Fibroblast of skin of abdomen (primary cell): Measurements from ENCODE around the gene BMP4.

Experiments
- DNase-seq: peaks from one replicate; pipeline ENCODE4 v3.0.0-alpha.2; 2013

The BMP4 gene

DNA sequence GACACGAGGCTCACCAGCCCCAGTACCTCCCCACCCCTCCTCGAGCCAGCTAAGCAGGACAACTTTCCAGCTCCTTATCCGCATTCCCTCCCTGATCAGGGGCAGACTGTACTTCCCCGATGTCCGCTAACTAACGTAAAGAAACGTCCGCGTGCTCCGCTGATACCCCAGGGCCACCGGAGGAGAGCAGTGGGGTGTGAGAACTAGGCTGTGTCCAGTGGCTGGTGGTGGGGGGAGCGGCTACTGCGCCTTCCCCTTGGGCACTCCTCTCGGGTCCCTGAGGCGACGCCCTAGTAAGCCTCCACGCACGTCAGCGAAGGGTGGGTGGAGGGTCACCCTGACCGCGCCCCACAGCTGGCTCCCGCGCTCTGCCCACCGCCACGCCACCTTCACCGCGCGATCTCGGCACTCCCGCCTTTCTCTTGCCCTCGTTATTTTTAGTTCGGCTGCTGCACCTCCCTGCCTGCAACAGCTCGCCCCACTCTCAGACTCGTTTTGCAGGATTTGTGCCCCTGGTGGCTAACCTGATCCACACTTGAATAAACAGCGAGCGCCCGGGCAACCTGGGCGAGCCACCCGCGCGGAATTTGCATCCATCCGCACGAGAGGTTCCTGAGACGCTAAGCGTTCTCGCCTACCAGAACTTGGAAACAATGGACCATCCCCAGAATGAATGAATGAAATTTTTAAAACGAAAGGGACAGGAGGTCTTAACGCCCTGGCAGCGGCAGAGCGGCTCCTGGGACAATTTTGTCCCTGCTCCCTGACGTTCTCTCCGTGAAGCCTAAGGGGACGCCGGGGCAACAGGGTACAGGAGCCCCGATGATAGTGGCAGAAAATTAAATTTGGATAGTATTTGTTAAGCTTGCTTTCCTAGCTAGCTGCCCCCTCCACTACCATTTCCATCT, 6.9 kb upstream of the BMP4 start:
- DNase-seq, result no peak

DNA sequence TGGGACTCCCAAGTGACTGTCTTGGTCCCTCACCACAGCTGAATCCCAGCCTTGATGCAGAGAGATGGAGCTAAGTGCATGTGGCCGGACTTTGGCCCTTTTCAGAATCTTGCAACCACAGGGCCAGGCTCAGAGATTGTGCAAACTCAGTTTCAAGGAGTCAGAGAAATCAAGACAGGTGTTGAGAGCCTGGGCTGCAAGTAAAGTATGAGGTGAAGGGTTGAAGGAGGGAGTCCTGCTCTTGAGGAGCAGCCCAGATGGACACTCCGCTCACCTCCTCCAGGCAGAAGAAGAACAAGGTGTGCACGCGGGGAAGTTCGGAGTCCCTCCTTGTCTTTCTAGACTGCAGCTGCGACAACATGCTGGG, 6.3 kb upstream of the BMP4 start:
- DNase-seq, result no peak

DNA sequence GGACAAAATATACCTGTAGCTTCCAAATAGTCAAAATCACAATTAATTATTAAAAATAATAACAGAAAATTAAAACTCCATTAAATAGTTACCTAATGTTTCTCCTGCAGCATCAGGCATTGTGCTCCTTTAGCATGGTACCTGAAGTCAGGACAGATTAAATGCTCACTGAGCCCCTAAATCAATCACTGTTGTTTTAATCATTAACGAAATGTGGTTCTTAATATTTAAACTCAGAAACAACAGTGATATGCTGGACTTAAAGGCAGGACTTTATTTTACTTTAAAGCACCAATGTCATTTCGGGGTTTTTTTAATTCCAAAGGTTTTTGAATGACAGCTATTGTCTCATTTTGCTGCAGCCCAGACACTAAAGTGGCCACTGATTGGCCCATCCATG, 2.0 kb upstream of the BMP4 start:
- DNase-seq, result no peak

DNA sequence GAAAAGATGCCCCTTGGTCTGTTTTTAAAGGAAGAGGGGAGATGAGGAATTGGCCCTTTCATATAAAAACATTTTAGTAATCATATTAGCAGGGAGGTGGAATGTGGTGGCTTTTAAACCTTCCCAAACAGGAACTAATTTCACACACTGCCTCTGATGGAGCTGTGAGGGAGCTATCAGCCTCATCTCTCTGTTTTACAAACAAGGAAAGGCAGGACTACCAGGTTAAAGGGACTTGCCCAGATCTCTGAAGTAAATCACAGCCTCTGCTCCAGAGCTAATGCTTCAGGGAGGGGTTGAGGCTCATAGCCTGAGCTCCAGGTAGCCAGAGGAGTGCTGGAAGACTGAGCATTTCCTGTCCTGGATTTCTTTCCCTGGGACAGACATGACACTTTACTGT, 1.1 kb upstream of the BMP4 start:
- no peak for DNase-seq

DNA sequence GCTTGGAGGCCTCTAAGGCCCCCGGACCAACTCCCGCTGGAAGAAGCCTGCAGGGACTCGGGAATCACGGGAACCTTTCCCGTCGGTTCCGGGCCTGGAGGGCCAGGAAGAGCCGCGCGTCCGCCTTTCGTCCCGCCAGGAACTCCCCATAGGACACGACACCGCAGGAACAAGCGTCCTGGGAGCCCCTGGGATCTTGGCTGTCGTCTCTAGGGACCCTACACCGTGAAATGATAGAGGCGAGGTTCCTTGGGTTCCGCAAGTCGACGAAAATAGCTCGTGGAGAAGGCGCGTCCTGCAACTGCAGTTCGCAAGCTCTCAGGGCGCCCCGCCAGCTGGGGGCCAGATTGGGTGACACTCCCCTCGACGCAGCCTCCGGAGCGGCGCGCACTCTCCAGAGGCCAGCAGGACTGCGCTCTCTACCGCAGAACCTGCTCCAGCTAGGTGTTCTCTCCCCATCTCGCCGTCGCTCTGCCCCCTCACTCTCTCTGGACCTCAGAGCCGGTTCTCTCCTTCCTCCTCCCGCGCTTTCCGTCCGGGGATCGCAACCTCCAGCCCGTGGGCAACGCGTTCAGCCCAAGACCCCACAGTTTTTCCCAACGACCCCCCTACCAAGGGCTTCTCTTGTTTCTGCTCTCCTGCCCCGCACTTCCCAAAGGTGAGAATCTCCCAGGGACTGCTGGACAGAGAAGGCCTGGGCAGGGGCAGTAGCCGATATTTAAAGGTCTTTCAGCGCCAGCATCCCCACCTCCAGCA, 776 bp downstream of the BMP4 start:
- no peak for DNase-seq

DNA sequence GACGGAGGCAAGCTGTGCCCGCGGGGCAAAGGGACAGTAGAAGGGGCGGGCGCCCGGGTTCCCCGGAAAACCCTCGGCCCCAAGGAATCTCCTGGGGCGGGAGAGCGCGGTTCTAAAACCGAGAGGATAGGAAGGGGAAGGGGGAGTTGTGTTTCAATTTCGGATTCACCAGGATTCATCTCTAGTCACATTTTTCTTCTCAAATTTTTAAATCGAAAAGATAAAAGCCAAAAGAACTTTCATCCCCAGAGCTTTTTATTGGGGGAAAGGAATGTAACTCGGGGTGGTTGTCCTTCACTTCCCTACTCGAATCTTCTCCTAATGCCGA, 1.4 kb downstream of the BMP4 start:
- DNase-seq, result no peak

DNA sequence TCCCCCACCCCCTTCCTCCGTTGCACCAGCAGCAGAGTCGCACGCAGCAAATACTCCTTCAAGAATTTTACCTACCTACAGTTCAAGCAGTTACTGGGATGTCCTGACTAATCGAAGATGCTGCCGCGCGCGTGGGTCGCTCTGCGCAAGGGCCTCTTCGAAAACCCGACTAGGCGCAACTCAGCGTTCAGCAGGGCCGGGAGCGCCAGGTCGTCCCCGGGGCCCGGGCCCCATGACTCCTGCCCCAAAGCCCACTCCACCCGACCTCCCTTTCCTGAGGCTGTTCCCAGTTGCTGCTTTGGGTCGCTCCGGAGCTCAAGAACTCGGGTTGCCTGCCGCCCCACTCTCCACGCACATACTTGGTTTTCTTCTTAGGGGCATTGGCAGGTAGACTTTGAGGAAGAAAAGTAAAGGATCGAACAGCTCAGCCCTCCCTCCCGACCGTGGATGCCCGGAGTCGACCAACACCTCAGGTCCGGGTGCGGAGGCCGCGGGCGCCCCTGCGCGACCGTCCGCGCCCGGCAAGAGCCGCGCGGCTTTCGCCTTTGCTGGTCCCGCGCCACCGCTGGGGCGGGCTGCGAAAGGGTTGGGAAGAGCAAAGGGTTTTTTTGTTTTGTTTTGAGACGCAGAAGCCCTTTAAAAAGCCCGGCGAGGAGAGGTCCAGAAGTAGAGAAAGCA, 1.9 kb downstream of the BMP4 start:
- DNase-seq, result no peak

DNA sequence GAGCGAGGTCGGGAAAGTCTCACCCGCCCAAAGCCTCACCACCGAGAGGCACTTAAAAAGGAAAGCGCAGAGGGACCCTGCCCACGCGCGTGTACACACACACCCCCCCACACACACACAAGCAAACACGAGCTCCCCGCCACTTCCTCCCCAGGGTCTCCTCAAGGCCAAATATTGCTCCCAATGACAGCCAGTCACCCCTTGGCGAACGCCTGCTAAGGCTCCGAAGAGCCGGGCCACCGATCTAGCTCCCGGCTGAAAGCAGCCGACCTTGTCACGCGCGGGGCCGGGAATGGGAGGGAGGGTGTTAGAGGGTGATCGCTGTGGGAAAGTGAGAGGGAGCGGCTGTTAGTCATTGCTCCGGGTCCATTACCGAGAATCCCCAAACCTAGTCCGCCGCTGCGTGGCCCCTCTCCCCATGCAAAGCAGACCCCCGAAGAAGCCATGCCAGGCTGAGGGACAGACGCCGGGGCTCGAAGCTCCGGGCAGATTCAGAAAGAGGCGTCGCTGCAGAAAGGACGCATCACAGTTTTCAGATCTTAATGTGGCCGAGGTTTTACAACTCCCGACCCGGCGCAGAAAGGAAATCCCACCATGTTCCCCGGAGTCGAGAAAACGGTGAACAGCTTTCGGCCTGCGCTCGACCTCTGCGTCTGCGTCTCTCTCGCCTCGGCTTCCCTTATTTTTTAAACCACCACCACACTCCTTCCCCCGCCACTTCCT, 2.6 kb downstream of the BMP4 start:
- DNase-seq, result no peak

DNA sequence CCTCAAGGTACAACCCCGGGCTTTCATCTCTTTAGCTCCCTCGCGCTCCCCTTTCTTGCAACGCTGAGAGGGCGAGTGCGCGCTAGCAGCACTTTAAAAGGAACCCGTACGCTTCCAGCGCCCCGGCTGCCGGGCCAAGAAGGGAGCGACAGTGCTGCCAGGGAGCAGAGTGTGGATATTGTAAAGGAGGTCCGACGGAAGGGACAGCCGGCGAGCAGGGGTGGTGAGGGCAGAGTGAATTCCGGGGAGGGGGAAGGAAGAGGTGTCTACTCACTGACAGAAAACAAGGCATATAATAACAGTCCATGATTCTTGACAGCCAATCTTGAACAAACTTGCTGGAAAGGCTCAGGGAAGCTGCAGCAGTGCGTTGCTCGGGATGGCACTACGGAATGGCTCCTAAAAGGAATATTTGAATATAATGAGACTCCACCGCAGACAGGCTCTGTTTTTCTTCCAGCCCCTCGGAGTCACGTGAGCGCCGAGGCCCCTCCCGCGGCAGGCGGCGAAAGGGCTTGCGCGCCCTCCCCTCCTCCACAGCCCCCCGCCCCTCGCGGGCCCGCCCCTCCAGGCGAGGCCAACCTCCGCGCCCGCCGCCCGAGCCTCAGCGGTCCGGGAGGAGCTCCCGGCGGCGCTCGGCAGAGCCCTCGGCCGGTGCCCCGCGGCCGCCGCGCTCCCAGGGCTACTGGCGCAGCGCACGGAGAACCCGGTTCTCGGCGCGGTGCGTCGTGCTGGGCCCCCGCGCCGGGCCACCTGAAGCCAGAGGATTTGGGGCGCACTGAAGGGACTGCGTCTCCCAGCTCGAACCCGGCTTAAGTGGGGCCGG, 3.4 kb downstream of the BMP4 start:
- peak; percentile 67 for DNase-seq

DNA sequence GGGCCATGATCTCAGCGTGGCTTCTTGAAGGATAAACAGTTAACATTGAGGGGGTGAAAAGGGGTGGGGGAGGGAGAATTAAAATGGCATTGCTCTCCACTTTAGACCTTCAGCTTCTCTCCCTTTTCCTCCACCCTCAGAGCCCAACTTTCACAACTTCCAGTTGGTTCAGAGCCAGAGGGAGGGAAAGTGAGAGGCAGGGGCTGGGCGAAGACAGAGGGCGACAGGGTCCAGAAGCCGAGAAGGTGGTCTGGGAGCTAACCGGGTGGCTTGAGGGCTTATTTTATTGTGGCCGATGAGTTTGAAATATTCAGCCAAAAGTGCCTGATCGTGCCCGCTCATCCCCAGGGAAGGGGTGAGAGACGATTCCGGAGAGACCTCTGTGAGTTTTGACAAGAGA, 4.1 kb downstream of the BMP4 start:
- DNase-seq, result no peak

DNA sequence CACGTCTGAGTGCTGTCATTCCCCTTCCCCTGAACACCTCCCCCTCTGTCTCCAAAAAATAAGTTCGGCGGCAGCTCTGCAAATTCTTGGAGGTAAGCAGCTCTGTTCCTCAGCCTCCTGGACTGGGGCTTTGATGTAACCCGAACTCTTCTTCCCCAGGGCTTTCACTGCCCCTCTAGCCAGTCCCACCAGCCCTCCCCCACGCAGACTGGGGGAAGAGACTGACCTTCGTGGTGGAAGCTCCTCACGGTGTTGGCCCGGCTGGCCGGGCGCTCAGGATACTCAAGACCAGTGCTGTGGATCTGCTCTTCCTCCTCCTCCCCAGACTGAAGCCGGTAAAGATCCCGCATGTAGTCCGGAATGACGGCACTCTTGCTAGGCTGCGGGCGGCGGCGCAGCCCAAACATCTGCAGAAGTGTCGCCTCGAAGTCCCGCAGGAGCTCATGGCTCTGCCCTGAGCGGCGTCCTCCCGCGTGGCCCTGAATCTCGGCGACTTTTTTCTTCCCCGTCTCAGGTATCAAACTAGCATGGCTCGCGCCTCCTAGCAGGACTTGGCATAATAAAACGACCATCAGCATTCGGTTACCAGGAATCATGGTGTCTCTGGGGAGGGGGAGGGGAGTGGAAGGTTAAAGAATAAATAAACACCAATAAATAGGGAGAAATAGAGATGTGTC, 4.9 kb downstream of the BMP4 start:
- DNase-seq, result no peak

DNA sequence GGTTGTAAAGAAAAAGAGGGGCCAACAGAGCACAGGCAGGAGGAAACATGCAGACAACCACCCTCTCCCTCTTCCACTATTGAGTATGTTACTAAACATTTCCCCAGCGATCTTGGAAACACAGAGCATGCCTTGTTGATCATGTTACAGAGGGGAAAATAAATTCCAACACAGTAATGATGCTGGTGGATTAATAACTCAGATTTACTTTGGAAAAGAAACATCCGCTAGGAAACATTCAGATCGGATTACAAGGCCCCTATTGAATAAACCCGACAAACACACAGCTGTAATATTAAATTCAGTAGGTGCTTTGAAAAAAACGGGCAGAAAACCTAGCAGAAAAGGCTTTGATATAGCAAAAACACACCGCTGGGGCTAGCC, 5.4 kb downstream of the BMP4 start:
- no peak for DNase-seq

DNA sequence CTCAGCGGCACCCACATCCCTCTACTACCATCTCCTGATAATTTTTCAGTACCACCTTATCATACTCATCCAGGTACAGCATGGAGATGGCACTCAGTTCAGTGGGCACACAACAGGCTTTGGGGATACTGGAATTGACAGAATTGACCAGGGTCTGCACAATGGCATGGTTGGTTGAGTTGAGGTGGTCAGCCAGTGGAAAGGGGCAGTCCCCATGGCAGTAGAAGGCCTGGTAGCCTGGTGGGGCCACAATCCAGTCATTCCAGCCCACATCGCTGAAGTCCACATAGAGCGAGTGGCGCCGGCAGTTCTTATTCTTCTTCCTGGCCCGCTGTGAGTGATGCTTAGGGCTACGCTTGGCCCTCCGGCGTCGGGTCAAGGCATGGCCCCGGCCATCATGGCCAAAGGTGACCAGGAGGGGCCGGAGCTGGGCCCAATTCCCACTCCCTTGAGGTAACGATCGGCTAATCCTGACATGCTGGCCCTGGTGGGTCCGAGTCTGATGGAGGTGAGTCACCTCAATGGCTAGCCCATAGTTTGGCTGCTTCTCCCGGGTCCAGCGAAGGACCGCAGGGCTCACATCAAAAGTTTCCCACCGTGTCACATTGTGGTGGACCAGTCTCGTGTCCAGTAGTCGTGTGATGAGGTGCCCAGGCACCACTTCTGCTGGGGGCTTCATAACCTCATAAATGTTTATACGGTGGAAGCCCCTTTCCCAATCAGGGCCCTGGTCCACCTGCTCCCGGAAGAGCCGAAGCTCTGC, 6.4 kb downstream of the BMP4 start:
- no peak for DNase-seq

DNA sequence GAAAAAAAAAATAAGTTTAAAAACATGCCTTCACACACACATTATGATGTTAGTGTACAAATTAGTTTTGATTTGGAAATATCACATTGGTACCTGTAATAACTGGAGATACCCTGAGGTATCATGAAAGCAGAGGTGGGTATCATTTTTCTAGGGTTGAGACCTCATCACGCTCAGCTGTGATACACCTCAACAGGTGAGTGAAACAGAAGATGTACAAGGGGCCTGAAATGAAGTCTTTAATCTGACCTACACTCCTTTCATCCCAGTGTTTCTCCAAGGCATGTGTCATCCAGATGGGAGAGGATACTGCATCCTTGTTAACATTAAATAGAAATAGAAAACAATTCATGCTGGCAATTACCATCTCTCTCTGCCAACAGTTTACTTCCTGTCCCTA, 7.4 kb downstream of the BMP4 start:
- no peak for DNase-seq

DNA sequence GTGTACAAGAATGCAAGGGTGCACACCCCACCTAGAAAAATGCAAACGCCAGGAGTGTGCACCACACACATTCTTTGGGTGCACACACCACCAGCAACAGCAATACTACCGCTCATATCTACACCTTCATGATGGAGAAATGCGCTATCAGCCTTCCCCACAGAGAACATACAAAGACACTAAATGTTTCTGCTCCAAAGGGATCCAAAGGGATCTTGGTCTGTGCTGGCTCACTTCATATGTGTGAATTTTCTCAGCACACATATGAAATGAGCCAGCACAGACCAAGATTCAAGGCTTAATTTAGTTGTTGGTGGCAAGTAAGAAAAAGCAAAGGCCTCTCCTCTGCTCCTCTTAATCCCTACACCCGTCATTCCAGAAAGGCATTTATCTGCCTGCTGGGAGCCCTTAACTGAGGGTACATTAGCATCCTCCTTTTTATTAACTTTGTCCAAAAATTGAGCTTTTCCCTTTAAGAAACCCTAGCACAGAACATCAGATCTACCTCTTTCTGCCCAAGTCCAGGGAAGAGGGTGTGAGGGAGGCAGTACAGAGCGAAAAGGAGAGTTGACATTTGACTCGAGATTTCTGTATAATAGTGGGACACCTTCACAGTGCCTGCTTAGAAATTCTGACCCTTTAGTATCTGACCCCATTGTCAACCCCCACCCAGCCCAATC, 8.3 kb downstream of the BMP4 start:
- no peak for DNase-seq

DNA sequence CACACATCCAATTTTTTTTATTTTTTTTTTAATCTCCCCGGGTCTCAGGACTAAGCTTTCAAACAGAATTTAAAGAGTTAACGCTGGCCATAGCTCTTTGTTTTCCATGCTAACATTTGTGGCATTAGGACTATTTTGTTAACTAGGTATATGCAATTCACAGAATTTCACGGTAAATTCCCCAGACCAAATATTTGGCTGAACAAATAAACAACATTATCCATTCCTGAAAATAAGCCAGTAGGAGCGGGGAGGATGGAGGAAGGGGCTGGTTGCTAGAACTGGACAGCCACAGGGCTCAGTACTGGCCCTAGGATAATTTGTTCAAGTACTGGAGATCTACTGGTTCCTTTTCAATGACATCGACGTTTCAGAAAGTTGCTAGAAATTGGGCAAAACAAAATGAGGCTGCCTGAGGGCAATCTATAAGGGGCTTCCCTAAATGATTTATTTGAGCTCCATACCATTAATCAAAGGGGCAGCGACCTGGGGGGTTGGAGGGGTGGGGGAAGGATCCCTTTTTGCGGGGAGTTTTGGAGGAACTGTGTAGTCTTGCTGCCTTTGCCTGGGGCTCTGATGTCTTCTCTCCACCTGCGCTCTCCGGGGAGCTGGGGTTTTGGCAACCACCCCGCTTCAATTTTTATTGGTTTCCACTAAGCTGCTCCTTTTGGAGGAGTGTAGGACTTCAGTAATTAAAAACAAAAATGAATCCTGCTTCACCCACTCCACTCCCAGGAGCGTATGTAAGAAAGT, 9.0 kb downstream of the BMP4 start:
- DNase-seq, result no peak

DNA sequence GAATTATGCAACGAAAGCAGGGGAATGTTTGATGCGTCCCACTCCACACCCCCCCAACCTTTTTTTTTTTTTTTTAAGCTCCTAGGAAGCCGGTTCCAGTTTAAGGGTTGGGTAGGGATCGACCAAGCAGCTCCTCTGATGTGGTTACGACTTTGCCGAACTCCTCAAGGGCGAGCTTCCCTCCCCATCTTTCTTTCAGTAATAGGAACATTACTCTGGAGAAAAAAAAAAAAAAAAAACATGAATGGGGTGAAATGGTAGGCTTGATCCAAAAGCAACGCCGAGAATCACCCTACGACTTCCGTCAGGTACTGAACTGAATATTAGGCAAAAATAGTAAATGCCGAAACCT, 9.6 kb downstream of the BMP4 start:
- no peak for DNase-seq

DNA sequence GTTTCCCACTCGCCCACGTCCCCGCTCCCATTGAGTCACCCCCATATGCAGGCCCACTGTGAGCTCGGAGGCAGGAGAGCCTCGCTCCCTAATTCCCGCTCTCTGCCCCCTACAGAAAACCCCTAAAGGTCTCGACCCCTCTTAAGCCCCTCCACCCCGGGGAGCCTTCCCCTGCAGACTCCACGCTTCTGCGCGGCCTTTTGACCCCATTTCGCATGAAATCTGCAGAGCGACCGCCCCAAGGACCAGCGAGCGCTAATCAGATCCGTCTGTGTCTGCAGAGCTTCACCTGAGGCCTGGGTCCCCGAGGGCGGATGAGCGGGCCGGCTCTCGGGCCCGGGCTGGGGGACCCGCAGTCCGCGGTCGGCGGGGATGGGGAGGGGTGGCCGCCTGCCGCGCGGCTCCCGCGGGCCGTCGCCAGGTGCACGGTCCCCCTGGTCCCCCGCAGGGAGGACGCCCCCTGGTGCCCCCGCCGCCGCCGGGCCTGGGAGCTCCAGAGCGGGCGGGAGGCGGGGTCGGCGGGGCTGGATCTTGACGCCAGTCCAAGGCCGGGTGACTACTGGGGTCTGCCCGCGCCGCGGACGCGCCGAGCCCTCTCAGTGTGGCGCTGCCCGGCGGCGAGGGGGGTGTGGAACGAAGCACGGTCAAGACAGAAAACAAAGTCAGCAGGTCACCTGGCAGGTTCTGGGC, 10.1 kb downstream of the BMP4 start:
- no peak for DNase-seq

DNA sequence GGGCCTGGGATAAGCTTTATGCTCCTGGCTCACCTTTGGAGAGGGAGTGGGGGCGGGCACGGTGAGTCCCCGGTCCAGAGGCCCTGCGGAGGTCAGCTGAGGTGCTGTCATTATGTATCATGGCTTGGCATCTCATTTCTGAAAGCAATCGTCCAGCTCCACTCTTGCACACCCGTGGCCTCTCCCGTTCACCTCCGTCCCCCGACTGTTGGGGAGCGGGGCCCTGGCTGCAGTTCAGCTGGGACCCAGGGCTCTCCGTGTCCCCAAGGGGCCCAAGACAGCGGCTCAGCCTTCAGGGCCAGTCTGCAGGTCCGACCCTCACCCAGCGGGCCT, 10.6 kb downstream of the BMP4 start:
- DNase-seq, result no peak
